Measurements from ENCODE around the gene PAMR1.
"Not testable (repeated sequence)": the region's sequence is repeated elsewhere in the genome, so short reads cannot be mapped to it uniquely, and the experiment has no call there.

PAMR1 gene

DNA sequence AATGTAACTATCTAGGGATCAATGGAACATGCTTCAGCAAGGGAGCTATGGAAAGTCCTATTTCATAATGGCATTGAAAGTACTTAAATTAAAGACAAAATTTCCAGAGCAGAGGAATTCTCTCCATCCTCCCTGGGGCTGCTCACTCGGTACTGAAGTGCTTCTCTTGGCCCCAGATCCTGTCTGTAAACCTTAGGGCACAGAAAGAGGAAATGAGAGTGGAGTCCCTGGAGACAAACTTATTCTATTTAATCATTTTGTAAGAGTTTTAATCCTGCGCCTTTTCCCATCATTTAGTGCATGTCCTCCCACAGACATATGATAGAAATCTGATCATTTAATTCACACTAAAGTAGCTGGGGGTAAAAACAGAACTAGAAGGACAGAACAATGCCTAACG lies 20.9 kb upstream of the PAMR1 start:
- in situ Hi-C loops (cut with HindIII; ENCODE audit: low pct_ligation_motif_present, low pct_unique_long_range_greater_than_20kb, low sequenced_read_pairs), result no loop called here
- DNase-seq, result no peak

- no peak for DNase-seq
- in situ Hi-C loops (cut with HindIII; ENCODE audit: low pct_ligation_motif_present, low pct_unique_long_range_greater_than_20kb, low sequenced_read_pairs), result no loop called here
Observed at GRCh38 chr11:35545391-35546003, 20.1 kb upstream of the PAMR1 start.

- in situ Hi-C loops (cut with HindIII; ENCODE audit: low pct_ligation_motif_present, low pct_unique_long_range_greater_than_20kb, low sequenced_read_pairs), result no loop called here
- no peak for DNase-seq
Observed at GRCh38 chr11:35543481-35543880, 18.1 kb upstream of the PAMR1 start.

DNA sequence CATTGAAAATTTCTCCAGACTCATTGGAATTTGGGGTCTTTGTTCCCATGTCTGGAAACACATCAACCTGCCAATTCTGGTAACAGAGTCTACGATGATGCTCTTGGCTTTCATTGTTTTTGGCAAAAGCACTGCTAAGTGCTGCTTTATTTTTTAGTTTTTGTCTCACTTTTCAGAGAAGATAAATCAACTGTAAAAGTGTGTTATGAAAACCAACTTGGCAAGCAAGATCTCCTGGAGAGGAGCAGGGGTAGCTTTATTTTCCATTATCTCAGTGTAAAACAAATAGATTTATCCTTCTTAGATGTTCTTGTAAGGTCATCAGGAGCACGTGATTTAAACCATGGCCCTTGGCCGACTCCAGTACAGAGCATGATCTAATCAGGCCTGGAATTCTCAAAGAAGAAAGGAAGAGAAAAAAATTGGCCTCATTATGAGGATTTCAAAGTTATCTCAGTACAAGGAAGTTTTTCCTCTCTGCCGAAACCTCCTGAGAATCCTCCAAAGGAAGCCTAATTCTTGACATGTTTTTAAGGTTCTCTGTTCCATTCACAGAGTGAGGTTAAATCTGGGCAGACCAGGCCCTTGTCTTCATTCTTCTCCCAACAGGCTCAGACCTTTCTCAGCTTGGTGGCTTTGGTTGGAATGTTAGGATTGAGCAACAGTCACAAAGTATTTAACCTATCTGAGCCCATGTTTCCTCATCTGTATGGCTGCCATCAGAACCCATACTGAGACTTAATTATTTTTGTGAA lies 16.4 kb upstream of the PAMR1 start:
- DNase-seq, result no peak
- in situ Hi-C loops (cut with HindIII; ENCODE audit: low pct_ligation_motif_present, low pct_unique_long_range_greater_than_20kb, low sequenced_read_pairs), result no loop called here

GRCh38 chr11:35540526-35540925 lies 15.1 kb upstream of the PAMR1 start:
- in situ Hi-C loops (cut with HindIII; ENCODE audit: low pct_ligation_motif_present, low pct_unique_long_range_greater_than_20kb, low sequenced_read_pairs), result no loop called here
- no peak for DNase-seq

- in situ Hi-C loops (cut with HindIII; ENCODE audit: low pct_ligation_motif_present, low pct_unique_long_range_greater_than_20kb, low sequenced_read_pairs), result no loop called here
- DNase-seq, result no peak
Observed at GRCh38 chr11:35539781-35540281, 14.4 kb upstream of the PAMR1 start.

GRCh38 chr11:35539256-35539655 lies 13.8 kb upstream of the PAMR1 start:
- in situ Hi-C loops (cut with HindIII; ENCODE audit: low pct_ligation_motif_present, low pct_unique_long_range_greater_than_20kb, low sequenced_read_pairs), result no loop called here
- DNase-seq, result no peak

DNA sequence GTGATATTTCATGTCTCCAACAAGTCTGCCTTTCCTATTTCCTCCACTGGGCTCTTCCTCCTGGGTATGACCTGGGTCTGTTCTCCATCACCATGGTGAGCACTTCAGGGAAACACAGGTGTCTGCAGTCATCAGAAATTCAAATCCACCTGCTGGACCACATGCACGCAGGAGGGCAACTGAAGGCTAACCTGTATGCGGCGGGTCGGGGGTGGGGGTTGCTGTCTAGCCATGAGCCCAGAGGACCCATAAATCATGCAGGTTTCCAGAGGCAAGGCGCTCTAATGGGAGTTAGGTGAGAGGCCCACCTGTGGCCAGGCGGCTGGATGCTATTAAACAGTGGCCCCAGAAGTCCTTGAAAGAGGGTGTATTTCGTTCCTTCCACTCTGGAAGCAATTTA lies 11.1 kb upstream of the PAMR1 start:
- in situ Hi-C loops (cut with HindIII; ENCODE audit: low pct_ligation_motif_present, low pct_unique_long_range_greater_than_20kb, low sequenced_read_pairs), result no loop called here
- no peak for DNase-seq

DNA sequence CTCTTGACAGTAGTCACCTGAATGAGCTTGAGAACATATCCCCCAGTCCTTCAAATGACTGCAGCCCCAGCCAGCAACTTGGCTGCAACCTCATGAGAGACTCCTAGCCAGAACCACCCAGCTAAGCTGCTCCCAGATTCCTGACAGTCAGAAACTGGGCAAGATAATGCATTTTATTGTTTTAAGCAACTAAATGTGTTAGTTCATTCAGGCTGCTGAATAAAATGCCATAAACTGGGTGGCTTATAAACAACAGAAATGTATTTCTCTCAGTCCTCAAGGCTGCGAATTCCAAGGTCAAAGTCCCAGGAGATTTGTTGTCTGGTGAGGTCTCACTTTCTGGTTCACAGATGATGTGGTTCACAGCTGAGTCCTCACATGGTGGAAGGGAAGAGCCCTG lies 5.8 kb upstream of the PAMR1 start:
- no peak for DNase-seq
- in situ Hi-C loops (cut with HindIII; ENCODE audit: low pct_ligation_motif_present, low pct_unique_long_range_greater_than_20kb, low sequenced_read_pairs), result no loop called here

DNA sequence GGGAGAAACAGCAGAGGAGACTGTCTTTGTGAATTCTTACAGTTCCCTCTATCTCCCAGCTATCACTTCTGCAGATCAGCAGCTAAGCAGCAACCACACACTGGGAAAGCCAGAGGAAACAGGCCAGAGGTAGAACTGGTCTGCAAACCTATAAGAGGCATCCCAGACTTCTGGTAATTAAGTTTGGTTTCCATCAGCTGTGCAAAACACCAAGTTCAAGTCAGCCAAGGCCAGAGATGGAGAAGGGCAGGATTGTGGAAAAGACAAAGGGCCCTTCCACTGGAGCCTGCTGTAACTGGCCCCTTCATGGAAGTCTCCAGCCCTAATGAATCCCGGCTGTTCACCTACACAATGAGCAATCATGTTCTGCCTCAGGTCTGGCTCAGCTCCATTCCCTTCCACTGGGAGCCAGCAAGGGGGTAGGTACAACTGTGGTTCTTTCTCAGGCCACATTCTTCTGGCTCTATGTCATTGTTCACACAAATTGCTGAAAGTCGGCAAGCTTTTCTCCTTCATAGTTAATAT lies 4.6 kb upstream of the PAMR1 start:
- in situ Hi-C loops (cut with HindIII; ENCODE audit: low pct_ligation_motif_present, low pct_unique_long_range_greater_than_20kb, low sequenced_read_pairs), result no loop called here
- DNase-seq, result peak; percentile 49

DNA sequence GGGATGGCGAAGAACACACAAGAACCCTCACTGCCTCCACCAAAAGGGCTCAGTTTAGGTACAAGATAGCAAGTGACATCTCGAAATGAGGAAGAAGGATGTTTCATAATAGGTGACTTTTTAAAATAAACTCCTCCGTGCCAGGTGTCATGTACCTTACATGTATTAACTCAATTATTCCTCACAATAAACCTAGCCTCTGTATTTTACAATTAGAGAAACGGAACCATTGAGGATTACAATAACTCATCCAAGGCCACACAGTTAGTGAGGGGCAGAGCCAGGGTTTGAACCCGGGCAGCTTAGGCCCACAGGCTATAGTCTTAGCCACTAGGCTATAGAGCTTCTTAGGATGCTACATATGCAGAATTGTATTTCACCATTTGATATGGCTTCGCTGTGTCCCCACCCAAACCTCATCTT lies 965 bp upstream of the PAMR1 start:
- DNase-seq, result no peak
- in situ Hi-C loops (cut with HindIII; ENCODE audit: low pct_ligation_motif_present, low pct_unique_long_range_greater_than_20kb, low sequenced_read_pairs), result no loop called here

DNA sequence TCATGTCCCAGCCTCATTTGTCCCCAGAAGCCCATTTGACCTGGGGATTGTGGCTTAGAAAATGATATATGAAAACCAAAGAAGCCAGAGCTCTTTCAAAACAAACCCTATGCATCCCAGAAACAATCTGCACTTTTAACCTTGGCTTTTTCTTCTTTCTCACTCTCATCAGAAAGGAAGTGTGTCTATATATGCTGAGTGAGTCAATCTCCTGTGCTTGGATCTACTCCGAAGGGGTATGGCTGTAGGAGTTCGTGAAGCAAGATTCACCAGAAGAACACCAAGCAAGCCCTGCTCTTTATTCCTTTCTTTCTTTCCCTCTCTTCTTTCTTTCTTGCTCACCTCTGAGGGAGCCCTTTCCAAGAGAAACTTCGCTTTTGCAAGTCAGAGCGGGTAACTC lies 636 bp downstream of the PAMR1 start:
- in situ Hi-C loops (cut with HindIII; ENCODE audit: low pct_ligation_motif_present, low pct_unique_long_range_greater_than_20kb, low sequenced_read_pairs), result no loop called here
- no peak for DNase-seq

- in situ Hi-C loops (cut with HindIII; ENCODE audit: low pct_ligation_motif_present, low pct_unique_long_range_greater_than_20kb, low sequenced_read_pairs), result no loop called here
- DNase-seq, result no peak
Observed at GRCh38 chr11:35523861-35524260, 1.6 kb downstream of the PAMR1 start.

DNA sequence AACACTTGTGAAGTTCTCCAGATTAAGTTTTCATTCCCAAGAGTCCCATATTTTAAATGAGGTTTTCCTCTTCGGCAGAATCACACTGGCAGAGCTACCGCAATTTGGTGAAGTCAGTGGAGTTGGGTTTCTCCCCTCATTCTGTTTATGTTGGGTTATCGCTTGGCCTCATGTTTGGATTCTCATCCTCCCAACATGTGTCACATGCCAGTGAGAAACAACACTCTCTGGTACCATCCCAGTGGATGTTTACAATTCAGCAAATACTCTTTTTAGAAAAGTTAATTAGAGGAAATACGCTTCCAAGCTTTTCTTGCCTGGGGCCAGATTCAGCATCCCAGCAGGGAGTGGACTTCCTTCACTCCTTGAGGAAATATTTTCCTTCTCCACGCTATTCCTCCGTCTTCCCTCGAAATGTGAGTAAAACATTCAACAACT lies 2.1 kb downstream of the PAMR1 start:
- in situ Hi-C loops (cut with HindIII; ENCODE audit: low pct_ligation_motif_present, low pct_unique_long_range_greater_than_20kb, low sequenced_read_pairs), result no loop called here
- no peak for DNase-seq

GRCh38 chr11:35522091-35522490 lies 3.3 kb downstream of the PAMR1 start:
- DNase-seq; in situ Hi-C loops (cut with HindIII; ENCODE audit: low pct_ligation_motif_present, low pct_unique_long_range_greater_than_20kb, low sequenced_read_pairs): not testable (repeated sequence)

DNA sequence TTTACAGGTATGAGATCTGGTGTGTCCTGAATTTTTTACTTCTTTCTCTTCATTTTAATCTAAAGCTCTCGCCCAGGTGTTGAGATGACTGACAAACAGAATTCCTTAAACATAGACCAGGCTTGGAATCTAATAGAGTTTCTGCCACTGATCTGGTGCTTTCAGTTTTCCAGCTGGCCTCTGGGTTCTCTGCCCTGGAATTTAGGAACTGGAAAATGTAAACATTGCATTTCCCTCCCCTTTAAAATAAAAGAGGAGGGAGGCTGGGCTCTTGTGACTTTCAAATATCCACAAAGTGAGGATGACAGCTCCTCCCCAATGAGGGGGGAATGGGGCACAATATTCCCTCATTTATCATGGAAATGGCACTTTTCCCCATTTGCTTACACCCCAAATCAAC lies 5.0 kb downstream of the PAMR1 start:
- in situ Hi-C loops (cut with HindIII; ENCODE audit: low pct_ligation_motif_present, low pct_unique_long_range_greater_than_20kb, low sequenced_read_pairs), result no loop called here

GRCh38 chr11:35518766-35519165 lies 6.7 kb downstream of the PAMR1 start:
- DNase-seq, result no peak
- in situ Hi-C loops (cut with HindIII; ENCODE audit: low pct_ligation_motif_present, low pct_unique_long_range_greater_than_20kb, low sequenced_read_pairs), result no loop called here

More for the DNA sequence above, 5.0 kb downstream of the PAMR1 start:
- DNase-seq, result no peak

DNA sequence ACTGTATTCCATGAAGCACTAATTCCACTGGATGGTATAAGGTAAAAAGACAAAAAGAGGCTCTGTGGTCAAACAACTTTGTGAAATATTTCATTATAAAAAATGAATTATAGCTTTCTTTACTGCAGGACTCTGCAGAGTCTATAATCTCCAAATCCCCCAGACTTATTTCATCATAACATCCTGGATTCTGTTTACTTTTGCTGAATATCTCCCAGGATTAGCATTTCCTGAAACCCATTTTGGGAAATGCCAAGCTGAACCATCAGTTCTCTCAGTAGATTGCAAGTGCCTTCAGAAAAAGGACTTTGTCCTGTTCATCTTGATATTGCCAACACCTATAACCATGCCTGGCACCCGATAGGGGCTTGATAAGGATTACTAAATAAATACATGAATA lies 7.9 kb downstream of the PAMR1 start:
- in situ Hi-C loops (cut with HindIII; ENCODE audit: low pct_ligation_motif_present, low pct_unique_long_range_greater_than_20kb, low sequenced_read_pairs), result no loop called here
- DNase-seq, result no peak

DNA sequence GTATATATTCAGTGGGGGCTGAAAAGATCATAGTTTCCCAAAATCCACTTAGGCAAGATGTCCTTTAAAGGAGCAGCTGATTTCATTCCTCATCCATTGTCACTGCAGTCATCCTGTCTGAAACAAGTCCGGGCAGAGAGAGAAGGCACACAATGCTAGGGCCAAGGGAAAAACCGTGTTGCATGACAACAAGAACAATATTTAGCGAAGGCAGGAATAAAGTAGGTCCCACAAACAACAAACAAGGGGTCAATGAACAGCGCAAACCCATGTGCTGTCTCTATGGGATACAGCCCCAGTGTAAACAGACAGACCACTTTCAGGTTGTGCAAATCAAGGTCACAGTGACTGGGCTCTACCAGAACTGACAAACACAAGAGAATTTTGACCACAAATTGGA lies 9.0 kb downstream of the PAMR1 start:
- DNase-seq, result no peak
- in situ Hi-C loops (cut with HindIII; ENCODE audit: low pct_ligation_motif_present, low pct_unique_long_range_greater_than_20kb, low sequenced_read_pairs), result no loop called here

DNA sequence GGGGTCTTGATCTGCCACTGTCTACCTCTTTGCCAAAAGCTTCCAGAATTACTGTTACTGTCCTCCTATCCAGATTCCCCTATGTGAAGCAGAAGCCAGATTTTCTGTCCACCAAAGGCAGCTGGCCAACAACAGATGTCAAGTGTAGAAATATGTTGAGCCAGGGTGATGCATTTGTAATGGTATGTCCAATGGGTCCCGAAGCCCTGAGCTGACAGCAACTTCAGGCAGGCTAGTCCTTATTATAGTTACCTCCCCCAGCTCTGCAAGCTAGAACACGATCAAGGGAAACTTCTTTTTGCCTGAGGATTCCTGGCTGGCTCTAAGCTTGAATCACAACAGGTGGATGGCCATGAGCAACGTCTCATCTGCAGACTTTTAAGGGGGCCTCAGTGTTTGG lies 10.2 kb downstream of the PAMR1 start:
- DNase-seq, result no peak
- in situ Hi-C loops (cut with HindIII; ENCODE audit: low pct_ligation_motif_present, low pct_unique_long_range_greater_than_20kb, low sequenced_read_pairs), result no loop called here

Measured in ACHN (cell line).